ENCODE measurements around the gene SLC24A4.

Gene SLC24A4

GRCh38 chr14:92520102-92521057, 197.4 kb downstream of the SLC24A4 start:
- Histone ChIP-seq H3K4me1 (ENCODE audit: control insufficient read depth, insufficient read depth, low read length) (no peaks in the 10 kb centered on the region), H3K9me3 (ENCODE audit: control insufficient read depth, insufficient read depth, low read depth, low read length) (no peaks in the 10 kb centered on the region), H3K36me3 (ENCODE audit: control insufficient read depth in 2 of 2, insufficient read depth in 1 of 2, low read length in 2 of 2) (no peaks in the 10 kb centered on the region), H3K4me3 (ENCODE audit: low read depth, low read length) (no peak overlapping the region), H3K27ac (ENCODE audit: extremely low read depth, low read depth, low read length) (no peak overlapping the region)
- POLR2A ChIA-PET = interaction anchor here (0.6 kb wide), 1 partner anchor 17 kb away, joined by 4 read pairs; no protein-coding TSS in a partner anchor
- CTCF ChIA-PET = no interaction called here
- TF ChIP-seq GLI4 (tag by site-specific recombination; IDR thresholded peaks at IDR 0.05) (no peak), ZBTB11 (tag by site-specific recombination; conservative IDR thresholded peaks at IDR 0.05; ENCODE audit: low read depth) (no peak), ZSCAN30 (tag by site-specific recombination; IDR thresholded peaks at IDR 0.05) (no peak), ZNF677 (tag by site-specific recombination; IDR thresholded peaks at IDR 0.05) (no peak), ZFP3 (tag by site-specific recombination; IDR thresholded peaks at IDR 0.05; ENCODE audit: low read depth) (no peak), ZFHX2 (tag by site-specific recombination; conservative IDR thresholded peaks at IDR 0.05) (no peak)

DNA sequence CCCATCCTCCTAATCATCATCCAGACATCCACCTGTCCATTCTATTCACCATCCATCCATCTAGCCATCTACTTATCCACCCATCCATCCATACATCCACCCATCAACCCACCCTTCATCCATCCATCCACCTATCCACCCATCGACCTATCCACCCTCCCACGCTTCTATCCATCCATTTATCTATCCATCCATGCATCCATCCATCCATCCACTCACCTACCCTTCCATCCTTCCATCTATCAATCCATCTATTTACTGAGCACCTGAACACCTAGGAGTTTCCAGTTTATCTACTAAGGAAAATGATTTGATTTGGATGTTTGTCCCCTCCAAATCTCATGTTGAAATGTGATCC, 198.1 kb downstream of the SLC24A4 start:
- TF ChIP-seq ZNF366 (tag by site-specific recombination; conservative IDR thresholded peaks at IDR 0.05) (peak; percentile 86), ZFHX2 (tag by site-specific recombination; conservative IDR thresholded peaks at IDR 0.05) (no peak; the same call in 1 of the 2 replicates), ZNF223 (tag by site-specific recombination; IDR thresholded peaks at IDR 0.05) (no peak), OVOL3 (tag by site-specific recombination; IDR thresholded peaks at IDR 0.05) (no peak), ZNF114 (tag by site-specific recombination; IDR thresholded peaks at IDR 0.05) (0 out of 2 replicates have a peak, but pooled peaks have one; percentile 27), ZNF324 (tag by site-specific recombination; IDR thresholded peaks at IDR 0.05) (no peak), ZBTB17 (tag by site-specific recombination; IDR thresholded peaks at IDR 0.05) (peak; percentile 86)
- Histone ChIP-seq H3K27ac (ENCODE audit: extremely low read depth, low read depth, low read length) (no peak overlapping the region), H3K36me3 (ENCODE audit: control insufficient read depth in 2 of 2, insufficient read depth in 1 of 2, low read length in 2 of 2) (no peaks in the 10 kb centered on the region), H3K4me3 (ENCODE audit: low read depth, low read length) (no peak overlapping the region), H3K9me3 (ENCODE audit: control insufficient read depth, insufficient read depth, low read depth, low read length) (no peaks in the 10 kb centered on the region), H3K4me1 (ENCODE audit: control insufficient read depth, insufficient read depth, low read length) (no peaks in the 10 kb centered on the region)
- ChIA-PET POLR2A (no interaction called here), CTCF (no interaction called here)

GRCh38 chr14:92523752-92524151, 200.8 kb downstream of the SLC24A4 start:
- Histone ChIP-seq H3K4me1 (ENCODE audit: control insufficient read depth, insufficient read depth, low read length) (no peaks in the 10 kb centered on the region), H3K4me3 (ENCODE audit: low read depth, low read length) (no peak overlapping the region), H3K27ac (ENCODE audit: extremely low read depth, low read depth, low read length) (no peak overlapping the region), H3K36me3 (ENCODE audit: control insufficient read depth in 2 of 2, insufficient read depth in 1 of 2, low read length in 2 of 2) (no peaks in the 10 kb centered on the region), H3K9me3 (ENCODE audit: control insufficient read depth, insufficient read depth, low read depth, low read length) (no peaks in the 10 kb centered on the region)
- ChIA-PET POLR2A (no interaction called here), CTCF (interaction anchor here (0.6 kb wide), 1 partner anchor 19 kb away, joined by 3 read pairs; no protein-coding TSS in a partner anchor)
- TF ChIP-seq ZNF121 (tag by site-specific recombination; IDR thresholded peaks at IDR 0.05) = peak; percentile 88
- TF ChIP-seq ZSCAN23 (tag by site-specific recombination; IDR thresholded peaks at IDR 0.05) = no peak
- TF ChIP-seq ZNF510 (tag by site-specific recombination; IDR thresholded peaks at IDR 0.05; ENCODE audit: insufficient replicate concordance) = no peak
- no peak for TF ChIP-seq ZNF529 (tag by site-specific recombination; IDR thresholded peaks at IDR 0.05; ENCODE audit: insufficient replicate concordance)
- no peak for TF ChIP-seq ZFP69B (tag by site-specific recombination; IDR thresholded peaks at IDR 0.05)
- TF ChIP-seq ZNF10 (tag by site-specific recombination; IDR thresholded peaks at IDR 0.05) = no peak
- TF ChIP-seq MZF1 (tag by site-specific recombination; IDR thresholded peaks at IDR 0.05; ENCODE audit: borderline replicate concordance) = no peak
- TF ChIP-seq ZNF341 (tag by site-specific recombination; IDR thresholded peaks at IDR 0.05; ENCODE audit: low read depth) = no peak

Data from HEK293 (cell line).